Vagina (tissue), 2 donors: Measurements from ENCODE around the gene STK32B. TPM values are rescaled to one million over a fixed set of nuclear protein-coding genes. Genes with fewer than 3 reads are reported as not detected.

Experiments
- DNase-seq, 2 donors: peaks; one replicate each; pipeline ENCODE4 v3.0.0-alpha.2; 2017; ENCODE audit errors: extremely low spot score in 2 of 2
- H3K27ac ChIP-seq: fragments of 200-600 bp; sonication (generic); one replicate; pipeline ENCODE4 v1.5.1; 2019
- H3K27me3 ChIP-seq: fragments of 200-600 bp; sonication (generic); one replicate; pipeline ENCODE4 v1.5.1; 2019
- H3K36me3 ChIP-seq, 2 donors: fragments of 200-600 bp; sonication (generic); one replicate each; pipeline ENCODE4 v1.5.1; 2017 to 2019
- H3K4me1 ChIP-seq: fragments of 200-600 bp; sonication (generic); one replicate; pipeline ENCODE4 v1.5.1; 2019
- H3K4me3 ChIP-seq, 2 donors: fragments of 200-600 bp; sonication (generic); 1 replicate in 1 of 2; 2 replicates in 1 of 2; pipeline ENCODE4 v1.5.1; 2016 to 2019
- H3K9me3 ChIP-seq: fragments of 200-600 bp; sonication (generic); one replicate; pipeline ENCODE4 v1.5.1; 2019
- CTCF ChIP-seq, 3 experiments: fragments of 450-650 bp in 2 of 3; fragments of 200-600 bp in 1 of 3; sonication (generic) in 1 of 3; IDR thresholded peaks; one replicate each; pipeline ENCODE4 v1.5.1; 2017 to 2019; ENCODE audit warnings: antibody characterized with exemption in 3 of 3, mild to moderate bottlenecking in 2 of 3, moderate library complexity in 2 of 3
- POLR2A ChIP-seq, 2 donors: fragments of 450-650 bp; IDR thresholded peaks; one replicate each; pipeline ENCODE4 v1.6.1; 2017; ENCODE audit warnings: antibody characterized with exemption in 2 of 2, mild to moderate bottlenecking in 2 of 2, moderate library complexity in 2 of 2
- POLR2AphosphoS5 ChIP-seq, 2 donors: sonication (generic); formaldehyde crosslinking; IDR thresholded peaks; one replicate each; pipeline ENCODE4 v1.9.0; 2017; ENCODE audit warnings: antibody characterized with exemption in 2 of 2, mild to moderate bottlenecking in 2 of 2, low read depth in 1 of 2; ENCODE audit not compliant: insufficient read depth in 1 of 2
- intact Hi-C: fragments of 100-400 bp; cut with DNase I; formaldehyde crosslinking; loops from one replicate; pipeline ENCODE4 v1.15.1; 2023
- total RNA-seq: library from RNA; depleted of rRNA; stranded (reverse); fragments of >200 nt; gene quantifications from one replicate; pipeline ENCODE4 v1.2.3, GENCODE V29; 2016

STK32B gene
- total RNA-seq, 1 donor from 2014 or later, result 6.4 TPM

DNA sequence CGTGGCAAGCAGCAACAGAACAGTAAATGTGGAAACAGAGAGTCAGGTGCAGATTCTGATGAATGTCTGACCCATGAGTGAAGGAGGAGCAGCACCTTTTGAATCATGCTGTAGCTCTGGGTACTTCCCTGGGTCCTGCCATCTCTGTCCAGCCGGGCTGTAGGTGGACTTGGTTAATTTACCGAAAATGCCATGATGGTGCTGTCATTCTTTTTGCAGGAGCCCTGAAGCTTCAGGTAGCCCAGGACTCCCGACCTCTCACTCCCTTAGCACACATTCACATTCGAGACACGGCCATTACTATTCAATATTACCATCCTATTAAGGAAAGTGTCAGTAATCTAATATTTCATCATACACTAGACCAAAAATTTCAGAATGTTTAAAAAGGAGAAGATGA is 320.9 kb downstream of the STK32B start:
- Histone ChIP-seq H3K27me3 (no peaks in the 10 kb centered on the region), H3K4me3 (no peak overlapping the region), H3K4me1 (no peaks in the 10 kb centered on the region), H3K9me3 (no peaks in the 10 kb centered on the region), H3K36me3 (no peaks in the 10 kb centered on the region), H3K27ac (no peak overlapping the region)
- TF ChIP-seq POLR2A (IDR thresholded peaks at IDR 0.05) (no peak), POLR2AphosphoS5 (IDR thresholded peaks at IDR 0.05; ENCODE audit: insufficient read depth in 1 of 2, low read depth in 1 of 2) (no peak), CTCF (IDR thresholded peaks at IDR 0.05) (no peak)
- DNase-seq, result peak; percentile 55 to 69
- intact Hi-C loops, result no loop called here

GRCh38 chr4:5373327-5373726 is 322.0 kb downstream of the STK32B start:
- H3K27ac ChIP-seq, result no peak overlapping the region
- H3K4me3 ChIP-seq, result no peak overlapping the region
- H3K4me1 ChIP-seq, result no peaks in the 10 kb centered on the region
- intact Hi-C loops, result no loop called here
- no peaks in the 10 kb centered on the region for H3K27me3 ChIP-seq
- H3K36me3 ChIP-seq, result no peaks in the 10 kb centered on the region
- no peaks in the 10 kb centered on the region for H3K9me3 ChIP-seq
- TF ChIP-seq POLR2AphosphoS5 (IDR thresholded peaks at IDR 0.05; ENCODE audit: insufficient read depth in 1 of 2, low read depth in 1 of 2) (no peak), POLR2A (IDR thresholded peaks at IDR 0.05) (no peak), CTCF (IDR thresholded peaks at IDR 0.05) (no peak)
- peak; percentile 5 to 81 for DNase-seq

- Histone ChIP-seq H3K9me3 (no peaks in the 10 kb centered on the region), H3K27ac (no peak overlapping the region), H3K27me3 (no peaks in the 10 kb centered on the region), H3K4me3 (no peak overlapping the region), H3K36me3 (no peaks in the 10 kb centered on the region), H3K4me1 (no peaks in the 10 kb centered on the region)
- intact Hi-C loops, result no loop called here
- TF ChIP-seq POLR2AphosphoS5 (IDR thresholded peaks at IDR 0.05; ENCODE audit: insufficient read depth in 1 of 2, low read depth in 1 of 2) (no peak), CTCF (IDR thresholded peaks at IDR 0.05) (no peak), POLR2A (IDR thresholded peaks at IDR 0.05) (no peak)
- DNase-seq, result peak in 1 of 2 donors; percentile 49
Measured at GRCh38 chr4:5374592-5374991, 323.3 kb downstream of the STK32B start.

- H3K27me3 ChIP-seq, result no peaks in the 10 kb centered on the region
- no peak for DNase-seq
- no peak for TF ChIP-seq CTCF (IDR thresholded peaks at IDR 0.05)
- TF ChIP-seq POLR2A (IDR thresholded peaks at IDR 0.05), result no peak
- no peak for TF ChIP-seq POLR2AphosphoS5 (IDR thresholded peaks at IDR 0.05; ENCODE audit: insufficient read depth in 1 of 2, low read depth in 1 of 2)
- intact Hi-C loops, result no loop called here
- H3K9me3 ChIP-seq, result no peaks in the 10 kb centered on the region
- no peaks in the 10 kb centered on the region for H3K4me1 ChIP-seq
- no peak overlapping the region for H3K27ac ChIP-seq
- no peaks in the 10 kb centered on the region for H3K36me3 ChIP-seq
- H3K4me3 ChIP-seq, result no peak overlapping the region
Measured at GRCh38 chr4:5374994-5375393, 323.7 kb downstream of the STK32B start.

DNA sequence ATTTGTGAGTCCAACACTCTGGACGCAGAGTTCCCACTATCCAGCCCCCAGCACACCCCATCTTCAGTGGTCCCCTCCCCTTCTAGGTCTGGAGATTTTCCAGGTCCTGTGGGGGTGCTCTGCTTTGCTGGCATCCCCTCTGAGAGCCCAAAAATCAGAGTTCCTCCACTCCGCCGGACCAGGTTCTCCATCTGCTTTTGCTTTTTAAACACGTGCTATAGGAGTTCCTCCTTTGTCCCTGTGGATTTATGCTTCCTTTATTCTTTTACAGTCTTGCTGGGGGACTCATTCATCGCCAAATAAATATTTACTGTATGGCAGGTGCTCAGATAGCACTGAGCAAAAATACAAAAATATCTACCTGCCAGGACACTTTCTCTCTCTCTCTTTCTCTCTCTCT is 324.7 kb downstream of the STK32B start:
- Histone ChIP-seq H3K27ac (no peak overlapping the region), H3K36me3 (no peaks in the 10 kb centered on the region), H3K27me3 (no peaks in the 10 kb centered on the region), H3K4me1 (no peaks in the 10 kb centered on the region), H3K9me3 (no peaks in the 10 kb centered on the region), H3K4me3 (no peak overlapping the region)
- intact Hi-C loops, result no loop called here
- TF ChIP-seq POLR2A (IDR thresholded peaks at IDR 0.05) (no peak), CTCF (IDR thresholded peaks at IDR 0.05) (no peak), POLR2AphosphoS5 (IDR thresholded peaks at IDR 0.05; ENCODE audit: insufficient read depth in 1 of 2, low read depth in 1 of 2) (no peak)
- DNase-seq, result no peak
